Right hindlimb (tissue), 1 donor: ENCODE data around the gene DISP3.

ENCODE experiments used
- DNase-seq: peaks from one replicate; pipeline ENCODE4 v3.0.0-alpha.2; 2018

Gene DISP3

DNA sequence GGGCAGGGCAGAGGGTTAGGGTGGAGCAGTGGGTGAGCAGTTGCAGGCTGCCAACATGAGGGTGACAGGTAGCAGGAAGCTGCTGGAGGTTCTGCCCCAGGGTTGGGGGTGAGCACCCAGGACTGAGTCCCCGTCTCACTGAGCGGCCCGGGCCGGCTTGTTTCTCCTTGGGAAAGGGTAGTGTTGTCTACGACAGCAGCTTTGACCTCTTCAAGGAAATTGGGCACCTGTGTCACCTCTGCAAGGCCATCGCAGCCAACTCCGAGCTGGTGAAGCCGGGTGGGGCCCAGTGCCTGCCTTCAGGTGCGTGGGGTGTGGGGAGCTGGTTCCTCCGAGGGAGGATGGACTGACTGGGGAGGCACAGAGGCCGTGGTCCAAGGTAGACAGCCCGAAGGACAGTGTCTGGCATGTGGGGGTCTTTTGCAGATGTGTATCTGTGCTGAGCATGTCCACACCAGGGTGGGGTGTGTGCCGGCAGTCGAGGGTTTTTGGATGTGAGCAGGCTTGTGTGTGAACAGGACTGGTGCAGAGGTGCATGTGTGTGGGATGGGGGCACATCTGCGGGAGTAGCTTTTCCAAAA is 51.9 kb downstream of the DISP3 start:
- DNase-seq = peak; percentile 3

DNA sequence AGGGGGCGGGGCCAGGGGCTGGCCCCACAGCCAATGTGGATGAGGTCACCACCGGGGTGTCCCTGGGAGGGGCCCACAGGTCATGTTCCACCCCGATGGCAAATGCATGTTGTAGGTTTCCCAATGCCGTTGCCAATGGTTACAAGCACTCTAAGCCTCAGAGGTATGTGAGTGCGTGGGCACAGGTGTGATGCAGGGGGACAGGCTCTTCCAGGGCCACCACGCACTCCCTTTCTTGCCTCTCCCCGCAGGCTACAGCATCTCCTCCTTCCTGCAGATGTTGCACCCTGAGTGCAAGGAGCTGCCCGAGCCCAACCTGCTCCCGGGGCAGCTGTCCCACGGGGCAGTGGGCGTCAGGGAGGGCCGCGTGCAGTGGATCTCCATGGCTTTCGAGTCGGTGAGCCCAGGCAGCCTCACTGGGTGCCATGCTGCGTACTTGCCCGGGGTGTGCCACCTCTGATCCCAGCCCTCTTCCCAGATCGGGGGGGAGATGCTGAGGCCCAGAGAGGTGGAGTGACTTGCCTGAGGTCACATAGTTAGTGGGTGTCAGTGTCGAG is 52.4 kb downstream of the DISP3 start:
- DNase-seq = peak; percentile 11

DNA sequence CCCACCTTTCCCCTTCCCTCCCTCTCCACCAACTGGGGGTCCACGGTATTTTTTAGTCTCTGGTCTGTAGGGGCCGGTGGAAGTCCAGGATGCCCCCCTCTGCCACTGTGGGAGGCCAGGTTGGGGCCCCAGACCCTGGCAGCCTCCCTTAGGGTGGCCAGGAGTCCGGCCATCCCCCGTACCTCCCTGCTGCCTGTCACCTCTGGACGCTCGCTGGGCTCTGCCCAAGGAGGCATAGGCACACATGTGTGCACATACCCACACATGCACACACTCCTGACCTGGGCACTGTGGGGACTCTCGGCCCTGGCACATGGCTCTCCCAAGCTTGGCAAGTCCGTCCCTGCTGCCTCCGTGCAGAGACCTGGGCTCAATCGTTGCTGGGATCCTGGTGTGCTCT is 53.0 kb downstream of the DISP3 start:
- DNase-seq = peak; percentile 4

DNA sequence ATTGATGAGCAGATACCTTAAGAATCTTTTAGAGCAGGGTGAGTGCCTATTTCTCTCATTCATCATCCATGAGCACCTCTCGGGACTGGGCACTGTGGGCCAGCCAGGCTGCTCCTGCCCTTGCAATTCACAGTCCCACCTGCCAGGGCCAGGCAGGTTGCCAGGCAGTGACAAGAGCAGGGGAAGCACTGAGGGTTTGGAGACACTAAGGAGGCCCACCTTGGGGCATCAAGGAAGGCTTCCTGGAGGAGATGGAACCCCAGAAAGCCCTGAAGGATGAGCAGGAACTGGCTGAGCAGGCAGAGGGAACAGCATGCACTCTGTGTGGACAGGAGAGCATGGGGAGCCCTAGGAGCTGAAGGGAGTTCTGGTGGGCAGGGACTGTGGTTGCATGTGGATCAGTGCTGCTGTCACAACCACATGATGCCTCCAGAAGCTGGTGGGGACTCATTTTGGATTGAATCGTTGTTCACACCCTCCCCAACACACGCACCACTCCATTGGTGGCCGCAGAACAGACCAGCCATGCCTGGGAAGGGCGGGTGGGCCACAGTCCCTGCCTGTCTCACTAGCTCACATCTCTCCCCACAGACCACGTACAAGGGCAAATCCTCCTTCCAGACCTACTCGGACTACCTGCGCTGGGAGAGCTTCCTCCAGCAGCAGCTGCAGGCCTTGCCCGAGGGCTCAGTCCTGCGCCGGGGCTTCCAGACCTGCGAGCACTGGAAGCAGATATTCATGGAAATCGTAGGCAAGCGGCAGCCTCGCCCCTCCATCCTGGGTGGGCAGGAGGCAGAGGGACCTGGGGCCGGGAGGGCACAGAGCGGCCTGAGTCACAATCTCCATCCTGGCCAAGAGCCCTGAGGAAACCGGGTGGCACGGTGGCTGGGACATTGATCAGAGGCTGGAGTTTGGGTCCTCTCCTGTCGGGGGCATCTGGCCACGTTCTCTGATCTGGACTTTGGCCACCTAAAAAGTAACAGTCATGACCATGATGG is 55.1 kb downstream of the DISP3 start:
- no peak for DNase-seq

DNA sequence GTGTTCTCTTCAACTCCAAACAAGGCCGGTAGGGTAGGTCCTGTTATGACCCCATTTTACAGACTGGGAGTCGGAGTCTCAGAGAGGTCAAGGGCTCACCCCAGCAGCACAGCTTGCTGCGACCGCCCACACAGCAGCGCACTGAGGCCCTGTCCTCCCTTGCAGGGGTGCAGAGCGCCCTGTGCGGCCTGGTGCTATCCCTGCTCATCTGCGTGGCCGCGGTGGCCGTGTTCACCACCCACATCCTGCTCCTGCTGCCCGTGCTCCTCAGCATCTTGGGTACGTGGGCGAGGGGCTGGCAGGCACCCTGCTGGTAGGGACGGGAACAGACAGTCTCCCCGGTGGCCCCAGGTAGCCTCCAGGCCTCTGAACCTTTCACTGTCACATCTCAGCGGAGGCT is 55.9 kb downstream of the DISP3 start:
- DNase-seq = no peak

DNA sequence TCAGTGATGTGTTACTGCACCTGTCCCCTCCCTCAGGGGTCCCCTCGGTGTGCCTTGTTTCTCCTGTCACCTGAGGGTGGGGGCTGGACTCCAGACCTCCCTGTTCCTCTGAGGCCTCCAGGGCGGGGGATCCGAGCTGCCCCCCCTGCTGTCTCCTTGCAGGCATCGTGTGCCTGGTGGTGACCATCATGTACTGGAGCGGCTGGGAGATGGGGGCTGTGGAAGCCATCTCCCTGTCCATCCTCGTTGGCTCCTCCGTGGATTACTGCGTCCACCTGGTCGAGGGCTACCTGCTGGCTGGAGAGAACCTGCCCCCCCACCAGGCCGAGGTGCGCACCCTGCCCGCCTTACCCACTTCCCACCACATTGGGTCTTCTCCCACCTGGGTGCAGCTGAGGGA is 56.4 kb downstream of the DISP3 start:
- no peak for DNase-seq

DNA sequence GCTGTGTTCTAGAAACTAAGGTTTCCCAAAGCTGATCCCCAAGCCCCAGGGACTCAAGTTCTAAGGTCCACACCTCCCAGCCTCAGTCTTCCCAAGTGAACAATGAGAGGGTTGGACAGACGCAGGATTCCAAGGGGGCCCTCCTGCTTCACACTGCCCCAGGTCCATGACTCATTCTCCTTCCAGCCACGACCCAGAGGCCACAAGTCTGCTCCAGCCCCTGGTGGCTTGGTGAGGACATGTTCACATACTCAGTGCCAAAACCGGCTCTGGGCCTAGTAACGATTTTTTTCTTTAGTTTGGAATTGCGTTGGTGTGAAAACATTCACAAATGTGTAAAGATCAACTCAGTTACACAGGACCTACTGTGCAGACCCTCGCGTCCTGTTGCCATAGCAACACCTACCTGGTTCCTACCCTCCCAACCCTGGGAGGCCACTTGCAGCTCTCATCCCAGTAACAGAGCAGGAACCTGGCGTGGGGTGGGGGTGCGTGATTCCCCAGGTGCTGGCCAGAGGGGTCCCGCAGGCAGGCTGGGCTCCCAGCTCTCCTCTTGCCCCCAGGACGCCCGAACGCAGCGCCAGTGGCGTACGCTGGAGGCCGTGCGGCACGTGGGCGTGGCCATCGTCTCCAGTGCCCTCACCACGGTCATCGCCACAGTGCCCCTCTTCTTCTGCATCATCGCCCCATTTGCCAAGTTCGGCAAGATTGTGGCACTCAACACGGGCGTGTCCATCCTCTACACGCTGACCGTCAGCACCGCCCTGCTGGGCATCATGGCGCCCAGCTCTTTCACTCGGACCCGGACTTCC is 57.0 kb downstream of the DISP3 start:
- no peak for DNase-seq

DNA sequence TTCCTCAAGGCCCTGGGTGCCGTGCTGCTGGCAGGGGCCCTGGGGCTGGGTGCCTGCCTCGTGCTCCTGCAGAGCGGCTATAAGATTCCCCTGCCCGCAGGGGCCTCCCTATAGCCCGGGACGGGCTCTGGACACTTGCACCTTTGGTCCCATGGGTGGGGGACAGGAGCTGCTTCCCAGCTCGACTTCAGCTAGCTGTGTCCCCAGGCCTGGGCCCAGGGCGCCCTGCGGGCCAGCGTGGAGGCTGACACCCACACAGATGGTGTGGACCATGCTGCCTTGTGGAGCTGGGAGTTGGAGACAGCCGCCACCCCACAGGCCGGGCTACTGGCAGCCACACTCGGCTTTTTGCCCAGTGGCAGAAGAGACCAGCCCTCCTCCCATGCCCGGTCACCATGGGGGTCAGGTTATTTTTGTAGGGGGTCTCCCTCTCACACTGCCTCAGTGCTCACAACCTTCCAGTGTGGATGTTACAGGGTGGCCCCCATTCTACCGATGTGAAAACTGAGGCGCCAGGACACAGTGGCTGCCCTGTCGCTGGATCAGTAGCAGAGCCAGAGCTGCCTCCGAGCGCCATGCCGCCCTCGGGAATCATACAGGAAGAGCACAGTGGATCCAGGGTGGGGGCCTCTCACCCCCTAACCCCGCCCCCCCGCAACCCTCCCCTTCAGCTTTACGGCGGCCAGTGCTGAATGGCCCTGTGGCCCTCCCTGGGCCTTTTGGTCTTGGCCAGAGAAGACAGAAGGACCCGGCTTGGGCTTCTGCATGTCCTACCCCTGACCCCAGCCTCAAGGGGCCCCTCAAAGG is 57.8 kb downstream of the DISP3 start:
- DNase-seq = no peak

DNA sequence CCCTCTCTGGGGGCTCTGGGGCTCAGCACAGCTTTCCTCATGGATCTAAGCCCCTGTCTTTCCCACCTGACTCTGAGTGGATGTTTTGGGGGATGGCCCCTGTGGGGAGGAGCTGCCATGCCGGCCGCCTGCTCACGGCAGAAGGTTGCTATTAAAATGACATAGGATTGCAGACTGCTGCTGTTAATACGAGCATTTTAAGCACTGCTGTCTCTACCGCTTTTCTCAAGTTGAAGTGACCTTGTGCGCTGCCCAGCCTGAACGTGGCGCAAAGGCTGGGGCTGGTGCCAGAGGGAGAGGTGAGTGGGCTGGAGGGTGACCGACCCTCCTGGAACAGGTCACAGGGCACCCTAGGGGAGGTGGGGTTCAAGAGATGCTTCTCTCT is 58.4 kb downstream of the DISP3 start:
- DNase-seq = no peak

DNA sequence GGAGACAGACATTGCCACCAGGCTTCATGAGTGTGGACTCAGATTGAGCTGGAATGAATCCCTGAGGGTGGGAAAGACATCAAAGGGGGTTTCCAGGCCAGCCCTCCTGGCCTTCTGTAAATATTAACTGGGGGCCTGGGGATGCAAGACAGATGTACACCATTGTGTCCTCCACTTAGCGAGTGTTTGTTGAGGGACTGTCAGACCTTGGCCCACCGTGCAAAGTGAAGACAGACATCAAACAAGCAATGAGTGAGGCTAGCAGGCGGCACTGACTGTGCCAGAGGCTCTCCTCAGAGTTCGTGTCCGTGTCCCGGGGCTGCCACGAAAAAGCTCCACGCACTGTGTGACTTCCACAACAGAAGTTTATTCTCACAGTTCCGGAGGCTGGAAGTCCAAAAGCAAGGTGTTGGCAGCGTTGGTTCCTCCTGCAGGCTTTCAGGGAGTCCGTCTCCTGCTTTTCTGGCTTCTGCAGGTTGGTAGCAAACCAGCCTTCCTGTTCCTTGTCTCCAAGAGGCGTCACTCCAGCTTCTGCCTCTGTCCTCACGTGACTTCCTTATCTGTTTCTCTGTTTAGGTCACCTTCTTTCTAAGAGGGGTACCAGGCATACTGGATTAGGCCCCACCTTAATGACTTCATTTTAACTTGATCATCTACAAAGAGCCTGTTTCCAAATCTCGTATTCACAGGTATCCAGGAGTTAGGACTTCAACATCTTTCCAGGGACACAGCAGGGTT is 59.1 kb downstream of the DISP3 start:
- no peak for DNase-seq

DNA sequence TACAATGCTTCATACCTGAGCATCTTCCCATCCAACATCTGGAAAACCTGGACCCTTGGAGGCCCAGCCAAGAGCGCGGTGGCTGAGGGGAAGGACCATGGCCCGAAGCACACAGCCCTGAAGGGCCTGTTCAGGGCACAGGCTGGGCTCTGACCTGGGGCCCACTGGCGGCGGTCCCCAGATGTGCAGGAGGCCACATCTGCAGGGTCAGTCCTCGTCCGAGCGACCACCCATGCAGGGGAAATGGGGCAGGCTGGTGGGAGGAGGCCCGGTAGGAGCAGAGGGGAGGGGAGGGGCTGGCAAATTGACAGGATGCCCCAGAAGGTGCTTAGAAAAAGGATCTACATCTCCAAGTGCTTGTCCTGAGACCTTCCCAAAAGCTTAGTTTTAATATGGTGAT is 59.9 kb downstream of the DISP3 start:
- DNase-seq = no peak

DNA sequence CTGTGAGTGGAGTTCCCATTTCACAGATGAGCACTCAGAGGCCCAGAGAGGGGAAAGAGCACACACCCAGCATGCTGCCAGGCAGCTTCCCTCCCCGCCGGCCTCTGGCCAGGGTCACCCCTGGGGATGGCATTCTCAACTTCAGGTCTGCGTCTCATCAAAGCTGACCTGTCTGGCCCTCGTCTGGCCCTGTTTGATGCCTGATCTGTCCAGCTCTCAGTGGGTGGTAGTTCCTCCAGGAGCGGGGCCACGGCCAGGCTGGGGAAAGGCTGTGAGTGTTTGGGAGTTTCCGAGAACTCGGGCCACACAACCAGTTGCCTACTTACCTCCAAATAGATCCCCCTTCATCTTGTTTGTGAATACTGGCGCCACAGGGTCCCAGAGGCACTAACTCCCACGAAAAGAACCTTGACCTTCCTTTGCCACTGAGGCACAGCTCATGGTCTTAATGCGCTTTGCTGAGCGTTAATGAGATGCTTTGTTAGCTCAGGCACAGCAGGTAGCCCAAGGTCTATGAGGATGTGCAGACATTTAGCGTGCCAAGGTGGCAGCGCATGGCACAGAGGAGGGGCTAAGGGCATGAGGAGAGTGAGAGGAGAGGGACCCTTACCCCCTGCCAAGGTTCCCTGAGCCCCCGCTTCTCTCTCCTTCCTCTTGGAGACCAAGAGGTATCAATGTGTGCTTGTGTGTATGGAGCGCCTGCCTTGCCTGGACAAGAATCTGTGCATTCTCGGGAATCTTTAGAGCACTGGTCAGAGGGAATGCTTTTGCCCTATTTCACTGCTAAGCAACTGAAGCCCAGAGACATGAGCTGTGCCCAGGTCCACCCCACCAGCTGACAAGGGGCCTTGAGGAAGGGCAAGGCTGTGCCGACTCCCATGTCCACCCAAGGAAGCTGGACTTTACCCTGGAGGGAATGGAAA is 61.2 kb downstream of the DISP3 start:
- DNase-seq = no peak

DNA sequence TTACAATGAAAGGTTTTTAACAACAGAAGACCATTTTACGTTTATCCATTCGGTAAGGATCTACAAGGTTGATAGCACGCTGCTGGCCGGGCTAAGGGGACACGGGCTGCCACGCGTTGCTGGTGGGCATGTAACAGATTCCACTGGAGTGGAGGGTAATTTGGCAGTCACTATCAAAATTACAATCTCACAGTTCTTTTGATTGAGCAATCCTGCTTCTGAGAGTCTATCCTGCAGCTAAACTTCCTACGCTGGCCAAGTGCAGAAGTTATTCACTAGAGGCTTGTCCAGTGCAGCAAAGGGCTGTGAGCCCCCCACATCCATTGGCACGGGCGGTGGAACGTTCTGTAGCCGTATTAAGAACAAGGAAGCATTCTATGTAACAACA is 61.8 kb downstream of the DISP3 start:
- DNase-seq = no peak

DNA sequence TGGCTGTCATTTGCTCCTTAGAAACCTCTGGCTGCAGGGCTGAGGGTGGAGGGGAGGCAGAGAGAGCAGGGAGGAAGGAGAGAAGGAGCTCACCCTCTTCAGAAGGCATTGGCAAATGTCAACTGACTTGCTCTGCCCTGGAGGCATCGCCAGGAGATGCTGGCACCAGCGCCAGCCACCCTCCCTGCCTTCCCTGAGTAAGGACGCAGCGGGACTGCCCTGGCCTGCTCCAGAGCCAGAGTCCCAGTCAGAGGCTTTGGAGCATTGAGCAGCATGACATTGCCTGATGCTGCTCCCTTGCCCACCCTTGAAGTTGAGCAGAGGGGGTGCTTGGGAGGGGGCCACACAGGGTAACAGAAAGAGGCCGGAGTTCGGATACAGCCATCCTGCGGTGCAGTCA is 62.3 kb downstream of the DISP3 start:
- DNase-seq = no peak

DNA sequence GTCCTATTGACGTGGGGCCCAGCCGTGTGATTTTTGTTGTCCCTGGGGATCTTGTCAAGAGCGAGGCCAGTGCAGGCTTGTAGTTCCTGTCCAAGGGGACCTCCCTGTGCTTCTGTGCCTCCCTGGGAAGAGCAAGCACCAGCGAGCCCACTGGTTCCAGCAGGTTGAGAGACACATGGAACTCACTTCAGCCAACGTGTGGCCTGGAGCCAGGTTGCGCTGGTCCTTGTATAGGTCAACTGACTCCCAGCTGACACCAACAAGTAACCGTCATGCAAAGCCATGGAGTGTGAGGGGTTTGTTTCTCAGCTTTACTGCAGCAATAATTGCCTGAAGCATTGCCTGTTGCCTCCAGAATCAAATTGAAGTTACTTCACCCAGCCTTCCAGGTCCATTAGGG is 63.0 kb downstream of the DISP3 start:
- no peak for DNase-seq

DNA sequence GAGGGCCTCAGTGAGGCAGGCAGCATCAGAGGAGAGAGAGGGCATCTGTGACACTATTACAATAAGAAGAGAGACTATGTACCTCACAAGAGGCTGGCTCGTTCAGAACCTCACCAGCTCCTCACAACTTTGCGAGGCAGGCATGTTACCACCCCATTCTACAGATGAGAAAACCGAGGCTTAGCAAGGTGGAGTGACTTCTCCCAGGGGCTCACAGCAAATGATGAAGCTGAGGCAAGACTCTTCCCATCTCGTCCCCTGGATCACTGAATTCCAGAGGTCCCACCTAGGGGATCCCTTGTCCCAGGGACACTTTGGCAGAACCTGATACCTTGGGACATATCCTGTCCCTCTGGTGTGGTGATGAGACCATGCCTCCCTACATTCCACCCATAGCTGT is 64.4 kb downstream of the DISP3 start:
- DNase-seq = no peak

DNA sequence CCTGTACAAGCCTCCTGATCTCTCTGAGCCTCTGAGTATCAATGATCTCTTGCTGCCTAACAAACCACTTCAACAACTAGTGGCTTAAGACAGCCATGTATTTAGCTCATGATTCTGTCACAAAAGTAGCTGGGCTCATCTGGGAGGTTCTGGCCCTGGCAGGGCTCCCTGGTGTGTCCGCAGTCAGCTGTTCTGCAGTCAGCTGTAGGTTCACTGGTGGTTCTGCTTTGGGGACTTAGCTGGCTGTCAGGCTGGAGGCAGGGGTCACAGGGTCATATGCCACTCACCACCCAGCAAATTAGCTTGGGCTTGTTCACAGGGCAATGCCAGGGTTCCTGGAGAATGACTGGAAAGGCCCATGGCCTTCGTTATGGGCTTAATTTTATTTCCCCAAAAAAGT is 64.8 kb downstream of the DISP3 start:
- DNase-seq = no peak

DNA sequence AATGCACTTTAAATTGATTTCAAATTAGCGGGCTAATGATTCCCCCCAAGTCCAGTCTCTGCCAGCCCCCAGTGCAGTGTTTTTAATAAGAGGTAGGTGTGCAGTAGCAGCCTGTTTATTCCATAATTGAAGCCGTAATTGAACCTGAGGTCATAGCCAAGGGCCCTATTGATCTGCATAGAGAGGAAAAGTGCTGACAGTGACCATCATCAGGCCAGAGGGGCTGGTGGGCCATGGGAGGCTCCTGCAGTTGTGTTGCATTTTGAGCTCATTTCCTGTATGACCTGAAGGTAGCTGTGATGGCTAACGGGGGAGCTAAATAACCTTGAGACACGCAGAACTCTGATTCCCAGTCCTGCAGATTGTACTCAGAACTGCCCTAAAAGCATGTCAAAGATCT is 67.5 kb downstream of the DISP3 start:
- DNase-seq = no peak

DNA sequence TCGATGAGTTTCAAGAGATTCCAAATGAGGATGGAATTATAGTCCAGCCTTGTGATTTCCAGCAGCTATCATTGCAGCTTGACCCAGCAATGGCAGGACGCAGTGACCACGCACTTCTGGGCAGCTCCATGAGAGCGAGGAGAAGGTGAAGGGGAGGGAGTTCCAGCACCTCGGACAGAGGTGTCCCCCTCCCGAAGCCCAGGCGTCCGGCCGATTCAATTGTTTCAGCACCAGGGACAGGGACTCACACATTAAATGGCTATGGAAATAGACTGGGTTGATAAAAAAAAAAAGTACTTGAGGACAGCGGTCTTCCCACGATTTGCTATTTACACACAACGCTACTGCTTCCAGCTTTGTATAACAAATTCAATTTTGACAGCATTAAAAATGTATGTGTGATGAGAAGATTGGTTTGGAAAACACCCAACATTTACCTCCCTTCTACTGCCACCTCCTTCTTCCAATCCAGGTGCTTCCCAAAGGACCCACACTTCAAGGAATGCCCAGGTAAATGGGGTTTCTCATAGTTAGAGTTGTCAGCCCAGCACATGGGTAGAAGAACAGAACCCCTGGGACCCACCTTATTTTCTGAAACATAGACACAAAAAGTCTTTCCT is 71.8 kb downstream of the DISP3 start:
- DNase-seq = peak; percentile 87

DNA sequence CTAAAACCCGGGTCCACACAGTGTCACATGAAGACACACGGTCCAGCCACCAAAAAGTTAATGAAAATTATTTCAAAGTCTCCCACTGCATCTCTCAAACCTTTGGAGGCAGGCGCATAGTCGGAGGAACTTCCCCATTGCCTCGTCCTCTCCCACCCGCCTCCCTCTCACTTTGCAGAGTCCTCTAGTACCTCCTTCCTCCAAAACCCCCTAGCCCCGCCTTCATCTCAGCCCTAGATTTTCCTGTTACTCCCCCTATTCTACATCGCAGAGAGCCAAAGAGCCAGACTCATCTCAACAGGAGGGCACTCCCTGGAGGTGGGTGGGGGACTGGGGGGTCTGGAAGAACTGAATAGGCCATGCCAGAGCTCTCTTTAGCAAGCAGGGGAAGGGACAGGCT is 79.3 kb downstream of the DISP3 start:
- DNase-seq = no peak
